Adrenal gland (tissue), 12 donors: Measurements from ENCODE around the gene KLF3. TPM values are rescaled to one million over a fixed set of nuclear protein-coding genes. Genes with fewer than 3 reads are reported as not detected.

Experiments used
- DNase-seq, 7 donors: peaks; one replicate each; pipeline ENCODE4 v3.0.0-alpha.2; 2019 to 2020
- H3K27ac ChIP-seq, 5 donors: fragments of 200-600 bp; sonication (generic) in 4 of 5; 1 replicate in 3 of 5; 2 replicates in 2 of 5; pipeline versions ENCODE4 v1.5.1 to v1.8.0; 2016 to 2020; ENCODE audit warnings: mild to moderate bottlenecking in 1 of 5
- H3K27me3 ChIP-seq: fragments of 200-600 bp; 2 replicates; pipeline ENCODE4 v1.8.0; 2021
- H3K36me3 ChIP-seq, 2 donors: fragments of 200-600 bp; replicated peaks in 1 of 2; 1 replicate in 1 of 2; 2 replicates in 1 of 2; pipeline versions ENCODE4 v1.5.1 to v1.8.0; 2018 to 2022
- H3K4me1 ChIP-seq, 2 donors: fragments of 200-600 bp; replicated peaks in 1 of 2; 1 replicate in 1 of 2; 2 replicates in 1 of 2; pipeline versions ENCODE4 v1.5.1 to v1.8.0; 2018 to 2021
- H3K4me3 ChIP-seq, 4 donors: fragments of 200-600 bp; sonication (generic) in 3 of 4; one replicate each; pipeline ENCODE4 v1.5.1; 2016 to 2018
- H3K9me3 ChIP-seq, 3 donors: fragments of 200-600 bp; sonication (generic) in 1 of 3; replicated peaks in 1 of 3; 1 replicate in 2 of 3; 2 replicates in 1 of 3; pipeline versions ENCODE4 v1.5.1 to v1.8.0; 2016 to 2021
- POLR2A ChIP-seq, 2 donors: fragments of 450-650 bp; IDR thresholded peaks; one replicate each; pipeline ENCODE4 v1.6.1; 2017; ENCODE audit warnings: antibody characterized with exemption in 2 of 2, mild to moderate bottlenecking in 2 of 2, moderate library complexity in 1 of 2
- WGBS, 4 donors: extraction: QIAGEN DNeasy Blood & Tissue Kit in 2 of 4; methylation state at CpG; one replicate each; pipeline versions ENCODE4 v1.1.5 to v1.1.7; 2013 to 2017; 5-methylcytosine and 5-hydroxymethylcytosine counted together
- intact Hi-C, 2 donors: fragments of 100-400 bp; cut with DNase I; formaldehyde crosslinking; loops; one replicate each; pipeline versions ENCODE4 v1.14.1 to v1.15.0; 2022 to 2023
- polyA plus RNA-seq, 3 donors: library from polyadenylated mRNA; stranded (reverse); fragments of 200-250 nt in 2 of 3; fragments of 350-450 nt in 1 of 3; fragmentation: Illumina TruSeq in 1 of 3; extraction: RNeasy Lipid Tissue Mini Kit (QIAGEN cat#74804) in 1 of 3; gene quantifications; one replicate each; pipeline ENCODE4 v1.2.3, GENCODE V29; 2013 to 2014
- total RNA-seq, 9 donors: library from RNA; depleted of rRNA in 4 of 9; stranded (reverse); fragments of >200 nt in 4 of 9; fragments of 120-200 nt in 1 of 9; fragmentation: NEBNext Ultra II Directional in 1 of 9; extraction: Animal tissue kit (Norgen Biotek cat#: 25700) in 1 of 9; gene quantifications; one replicate each; pipeline versions ENCODE4 v1.1.0 to v1.2.4, GENCODE V29; 2013 to 2023
- TF ChIP-seq, protein P1 (sequence below), 6 experiments: fragments of 450-650 bp in 4 of 6; fragments of 200-600 bp in 2 of 6; sonication (generic) in 1 of 6; IDR thresholded peaks; 1 replicate in 5 of 6; 2 replicates in 1 of 6; pipeline versions ENCODE4 v1.5.1 to v1.8.0; 2016 to 2021; ENCODE audit warnings: antibody characterized with exemption in 6 of 6, mild to moderate bottlenecking in 2 of 6, moderate library complexity in 1 of 6
- donor health status: healthy with polysubstance abuse.
- donor health status: Bipolar disorder and iron deficiency.
- donor health status: DM: yes; HTN: yes; CAD: no.
- donor health status: DM: no; HTN: no; CAD: no.
- donor health status: DM: no; HTN: no; CAD: no.
- donor health status: DM: yes; HTN: yes; CAD: no.

Gene KLF3
- total and polyA plus RNA-seq, 12 donors: 10.1 to 45.7 (median 38.0) TPM

DNA sequence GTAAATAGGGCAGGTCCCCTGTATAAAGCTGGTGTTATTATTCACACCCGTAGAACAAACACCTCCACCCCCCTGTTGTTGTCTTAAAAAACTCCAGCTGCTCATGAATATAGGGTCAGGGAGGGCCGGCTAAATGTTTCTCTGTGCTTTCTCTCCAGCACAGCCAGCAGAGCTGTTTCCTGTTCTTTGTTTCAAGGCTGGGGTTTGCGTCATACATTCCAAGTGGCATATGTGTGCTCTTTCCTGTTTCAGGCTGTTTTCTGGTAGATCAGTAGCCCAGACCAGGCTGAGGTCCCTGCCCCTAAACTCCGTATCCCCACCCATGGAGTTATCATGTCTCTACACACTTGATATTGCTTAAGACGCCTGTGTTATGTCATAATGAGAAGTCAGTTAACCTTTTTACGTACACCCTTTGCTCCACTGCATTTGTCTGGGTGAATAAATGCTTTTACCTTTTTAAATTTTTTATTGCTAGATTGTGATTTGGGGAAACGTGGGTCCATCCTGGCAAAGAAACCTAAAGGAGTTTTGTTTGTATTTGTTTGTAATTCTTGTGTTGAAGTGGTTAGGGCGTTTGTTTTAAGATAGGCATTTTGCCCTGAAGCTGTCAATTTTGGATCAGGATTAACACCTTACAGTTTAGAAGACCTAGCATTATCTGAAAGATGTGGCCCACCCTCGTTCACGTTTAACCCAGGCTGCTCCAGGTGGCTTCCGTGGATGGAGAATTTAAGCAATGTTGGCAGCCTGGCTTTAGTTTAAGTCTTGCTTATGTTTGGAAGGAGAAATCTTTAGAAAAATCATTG, 3.3 kb downstream of the KLF3 start:
- intact Hi-C loops: no loop called here
- Histone ChIP-seq H3K4me3 (peak overlapping the region in 1 of 4 donors; percentile 97), H3K36me3 (no peaks in the 10 kb centered on the region), H3K27me3 (no peaks in the 10 kb centered on the region), H3K4me1 (peaks cover 66 to 67% of the 10 kb centered on the region in 2 donors), H3K27ac (peak overlapping the region; percentile 88 to 99 (median 98)), H3K9me3 (no peaks in the 10 kb centered on the region)
- DNase-seq: peak; percentile 86 to 97 (median 93)
- TF ChIP-seq, protein P1, sequence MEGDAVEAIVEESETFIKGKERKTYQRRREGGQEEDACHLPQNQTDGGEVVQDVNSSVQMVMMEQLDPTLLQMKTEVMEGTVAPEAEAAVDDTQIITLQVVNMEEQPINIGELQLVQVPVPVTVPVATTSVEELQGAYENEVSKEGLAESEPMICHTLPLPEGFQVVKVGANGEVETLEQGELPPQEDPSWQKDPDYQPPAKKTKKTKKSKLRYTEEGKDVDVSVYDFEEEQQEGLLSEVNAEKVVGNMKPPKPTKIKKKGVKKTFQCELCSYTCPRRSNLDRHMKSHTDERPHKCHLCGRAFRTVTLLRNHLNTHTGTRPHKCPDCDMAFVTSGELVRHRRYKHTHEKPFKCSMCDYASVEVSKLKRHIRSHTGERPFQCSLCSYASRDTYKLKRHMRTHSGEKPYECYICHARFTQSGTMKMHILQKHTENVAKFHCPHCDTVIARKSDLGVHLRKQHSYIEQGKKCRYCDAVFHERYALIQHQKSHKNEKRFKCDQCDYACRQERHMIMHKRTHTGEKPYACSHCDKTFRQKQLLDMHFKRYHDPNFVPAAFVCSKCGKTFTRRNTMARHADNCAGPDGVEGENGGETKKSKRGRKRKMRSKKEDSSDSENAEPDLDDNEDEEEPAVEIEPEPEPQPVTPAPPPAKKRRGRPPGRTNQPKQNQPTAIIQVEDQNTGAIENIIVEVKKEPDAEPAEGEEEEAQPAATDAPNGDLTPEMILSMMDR (IDR thresholded peaks at IDR 0.05): no peak
- peak; percentile 77 to 97 for TF ChIP-seq POLR2A (IDR thresholded peaks at IDR 0.05)
- 1 to 3% (median 2%) methylated on average over 11 of the region's 11 CpGs for WGBS, 4 donors

DNA sequence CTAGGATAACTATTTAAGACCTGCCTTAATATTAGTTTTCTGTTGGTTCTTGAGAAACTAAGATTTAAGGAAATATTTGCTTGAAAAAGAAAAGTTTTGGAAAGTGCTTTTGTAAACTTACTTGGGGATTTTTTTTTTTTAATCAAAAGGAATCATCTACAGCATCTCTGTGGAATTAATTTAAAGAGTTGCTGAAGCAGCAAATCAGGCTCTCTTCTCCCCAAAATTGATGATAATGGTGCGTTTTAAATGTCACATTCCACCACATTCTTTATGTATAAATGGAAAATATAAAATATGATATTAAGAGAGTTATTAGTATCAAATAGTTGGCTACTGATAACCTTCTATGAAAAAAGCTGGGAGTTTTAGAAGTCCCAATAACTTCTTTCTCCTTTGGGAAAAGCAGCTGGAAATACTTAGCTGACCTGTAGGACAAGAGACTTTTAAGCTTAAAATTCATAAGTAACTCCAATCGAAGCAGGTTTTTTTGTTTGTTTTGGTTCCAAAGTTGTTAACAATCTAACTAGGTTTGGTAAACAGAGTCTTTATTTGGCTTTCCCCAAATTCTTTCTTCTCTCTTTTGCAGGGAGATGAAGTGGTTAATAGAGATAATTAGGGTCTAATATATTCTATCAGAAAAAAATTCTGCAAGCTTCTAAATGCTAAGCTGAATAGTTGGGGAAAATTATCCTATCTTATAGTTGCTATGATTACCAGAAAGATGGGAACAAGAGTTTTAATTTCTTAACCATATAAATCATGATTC, 4.4 kb downstream of the KLF3 start:
- TF ChIP-seq POLR2A (IDR thresholded peaks at IDR 0.05): no peak
- TF ChIP-seq, protein P1 (IDR thresholded peaks at IDR 0.05): no peak
- no peaks in the 10 kb centered on the region for H3K36me3 ChIP-seq
- H3K27ac ChIP-seq: peak overlapping the region; percentile 55 to 99 (median 88)
- H3K4me1 ChIP-seq: peaks cover 72 to 77% of the 10 kb centered on the region in 2 donors
- WGBS, 4 donors: 21 to 30% (median 23%) methylated on average over 2 of the region's 2 CpGs
- no peaks in the 10 kb centered on the region for H3K9me3 ChIP-seq
- H3K4me3 ChIP-seq: peak overlapping the region in 1 of 4 donors; percentile 97
- intact Hi-C loops: no loop called here
- H3K27me3 ChIP-seq: no peaks in the 10 kb centered on the region
- DNase-seq: no peak

DNA sequence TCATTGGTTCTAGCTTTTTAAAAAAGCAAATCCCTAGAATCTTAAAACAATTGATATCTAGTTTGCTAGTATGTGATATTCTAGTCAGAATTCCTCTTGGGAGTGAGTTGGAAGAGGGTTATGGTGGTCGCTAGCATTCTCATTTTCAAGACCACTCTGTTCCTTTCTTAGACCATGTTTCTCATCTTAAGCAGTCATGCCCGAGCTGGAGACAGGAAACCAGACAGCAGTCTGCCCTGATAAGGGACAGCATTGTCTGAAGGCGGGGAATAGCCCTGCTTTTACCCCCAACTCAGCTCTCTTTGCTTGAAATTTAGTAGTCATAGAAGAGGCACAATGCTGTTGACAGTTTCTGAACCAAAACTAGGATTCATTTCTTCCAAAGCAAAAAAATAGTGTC, 5.2 kb downstream of the KLF3 start:
- no peaks in the 10 kb centered on the region for H3K27me3 ChIP-seq
- peak overlapping the region; percentile 55 to 99 (median 84) for H3K27ac ChIP-seq
- no peak overlapping the region for H3K4me3 ChIP-seq
- WGBS, 4 donors: 24 to 44% (median 39%) methylated on average over 3 of the region's 3 CpGs
- peaks cover 80 to 86% of the 10 kb centered on the region in 2 donors for H3K4me1 ChIP-seq
- H3K36me3 ChIP-seq: no peaks in the 10 kb centered on the region
- no peak for DNase-seq
- TF ChIP-seq, protein P1 (IDR thresholded peaks at IDR 0.05): no peak
- TF ChIP-seq POLR2A (IDR thresholded peaks at IDR 0.05): no peak
- intact Hi-C loops: no loop called here
- no peaks in the 10 kb centered on the region for H3K9me3 ChIP-seq
